ENCODE data around the gene CENPM.

DNA sequence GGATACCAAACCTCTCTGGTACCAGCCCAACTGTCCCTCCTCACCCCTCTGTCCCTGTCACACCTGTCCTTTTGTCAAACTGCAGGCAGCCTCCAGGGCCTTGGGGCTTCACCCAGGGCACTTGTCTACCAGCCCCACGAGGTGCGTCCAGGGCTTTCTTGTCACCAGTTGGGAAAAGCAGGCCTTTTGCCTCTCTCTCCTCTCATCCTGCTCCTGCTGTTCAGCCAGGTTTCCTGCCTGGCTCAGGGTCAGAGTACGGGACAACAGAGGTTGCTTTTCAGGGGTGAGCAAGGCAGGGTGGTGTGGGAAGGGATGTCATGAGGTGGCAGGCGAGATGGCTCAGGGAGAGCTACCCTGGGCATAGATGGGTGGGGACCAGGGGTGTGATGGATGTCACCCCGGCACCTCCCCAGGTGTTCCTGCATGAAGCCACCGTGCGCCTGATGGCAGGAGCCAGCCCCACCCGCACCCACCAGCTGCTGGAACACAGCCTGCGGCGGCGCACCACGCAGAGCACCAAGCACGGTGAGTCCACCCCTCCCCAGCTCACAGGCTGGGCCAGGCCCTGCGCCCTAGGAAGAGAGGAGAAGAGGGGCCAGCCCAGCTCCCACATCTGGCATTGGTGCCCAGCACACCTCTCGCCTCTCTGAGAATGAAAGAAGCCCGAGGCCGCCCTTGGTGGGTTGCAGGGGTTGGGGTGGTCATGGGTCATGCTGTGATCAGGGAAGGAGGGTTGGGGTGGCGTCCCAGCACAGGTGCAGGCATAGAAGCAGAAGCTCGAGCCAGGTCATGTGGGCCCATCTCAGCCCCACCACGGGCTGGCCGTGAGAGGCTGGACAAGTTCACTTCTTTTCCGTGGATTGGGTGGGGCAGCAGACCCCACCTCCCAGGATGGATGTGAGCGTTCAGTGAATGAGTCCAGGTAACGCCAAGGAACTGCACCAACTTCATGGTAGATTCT lies 42.2 kb downstream of the CENPM start:
- TF ChIP-seq CTCF (IDR thresholded peaks at IDR 0.05; ENCODE audit: low read depth, low read length) (no peak), POLR2A (IDR thresholded peaks at IDR 0.05; ENCODE audit: extremely low read depth, insufficient read length) (no peak), MYC (IDR thresholded peaks at IDR 0.05; ENCODE audit: low read depth, low read length) (no peak), MAX (IDR thresholded peaks at IDR 0.05; ENCODE audit: low read depth, low read length) (no peak)
